DMS53 treated with DMSO at 0.1 percent for 48 hours (cell line): Measurements from ENCODE around the gene NR5A1.

Experiments
- DNase-seq: peaks from one replicate; lab custom pipeline; 2025; ENCODE audit not compliant: unreplicated experiment; lab: John Stamatoyannopoulos, UW

NR5A1 gene

GRCh38 chr9:124444166-124444565, 63.0 kb downstream of the NR5A1 start:
- no peak for DNase-seq

GRCh38 chr9:124443625-124444024, 63.6 kb downstream of the NR5A1 start:
- DNase-seq = no peak

GRCh38 chr9:124442826-124443225, 64.4 kb downstream of the NR5A1 start:
- DNase-seq = no peak

- DNase-seq = no peak
Observed at GRCh38 chr9:124442379-124442778, 64.8 kb downstream of the NR5A1 start.

- no peak for DNase-seq
Observed at GRCh38 chr9:124441291-124441690, 65.9 kb downstream of the NR5A1 start.

GRCh38 chr9:124440786-124441185, 66.4 kb downstream of the NR5A1 start:
- no peak for DNase-seq

GRCh38 chr9:124439686-124440243, 67.4 kb downstream of the NR5A1 start:
- DNase-seq = no peak

- no peak for DNase-seq
Observed at GRCh38 chr9:124439086-124439485, 68.1 kb downstream of the NR5A1 start.

GRCh38 chr9:124438091-124438490, 69.1 kb downstream of the NR5A1 start:
- DNase-seq = no peak

- no peak for DNase-seq
Observed at GRCh38 chr9:124437086-124437485, 70.1 kb downstream of the NR5A1 start.

GRCh38 chr9:124436320-124436719, 70.9 kb downstream of the NR5A1 start:
- no peak for DNase-seq
